ENCODE measurements around the gene RAD51B.

Gene RAD51B

GRCh38 chr14:68638141-68638999 is 818.8 kb downstream of the RAD51B start:
- no peak for DNase-seq (ENCODE audit: low spot score)

- no peak for DNase-seq (ENCODE audit: low spot score)
These were observed 819.6 kb downstream of the RAD51B start for GRCh38 chr14:68639000-68639757.

DNA sequence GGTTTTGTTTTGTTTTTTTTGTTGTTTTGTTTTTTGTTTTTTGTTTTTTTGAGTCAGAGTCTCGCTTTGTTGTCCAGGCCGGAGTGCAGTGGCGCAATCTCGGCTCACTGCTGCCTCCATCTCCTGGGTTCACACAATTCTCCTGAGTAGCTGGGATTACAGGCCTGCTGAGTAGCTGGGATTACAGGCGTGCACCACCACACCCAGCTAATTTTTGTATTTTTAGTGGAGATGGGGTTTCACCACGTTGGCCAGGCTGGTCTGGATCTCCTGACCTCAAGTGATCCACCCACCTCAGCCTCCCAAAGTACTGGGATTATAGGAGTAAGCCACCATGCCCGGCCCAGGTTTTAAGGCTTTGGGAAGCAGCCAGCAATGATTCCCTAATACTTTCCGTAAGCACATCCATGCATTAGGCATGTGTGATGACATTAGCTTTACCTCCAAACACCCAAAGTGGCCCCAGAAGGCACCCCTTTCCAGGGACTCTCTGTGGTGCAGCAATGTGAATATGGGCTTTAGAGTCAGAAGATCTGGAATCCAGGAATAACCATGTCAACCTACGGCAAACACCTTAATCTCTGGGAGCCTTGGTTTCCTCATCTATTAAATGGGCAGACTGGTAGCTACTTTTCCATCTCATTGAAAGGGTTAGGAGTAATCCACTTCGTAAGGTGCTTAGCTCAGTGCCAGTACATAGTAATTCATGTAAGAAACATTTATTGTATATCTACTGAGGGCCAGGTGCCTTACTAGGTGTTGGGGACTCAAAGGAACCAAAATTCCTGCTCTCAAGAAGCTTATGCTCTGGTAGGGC is 820.4 kb downstream of the RAD51B start:
- DNase-seq (ENCODE audit: low spot score) = no peak

DNA sequence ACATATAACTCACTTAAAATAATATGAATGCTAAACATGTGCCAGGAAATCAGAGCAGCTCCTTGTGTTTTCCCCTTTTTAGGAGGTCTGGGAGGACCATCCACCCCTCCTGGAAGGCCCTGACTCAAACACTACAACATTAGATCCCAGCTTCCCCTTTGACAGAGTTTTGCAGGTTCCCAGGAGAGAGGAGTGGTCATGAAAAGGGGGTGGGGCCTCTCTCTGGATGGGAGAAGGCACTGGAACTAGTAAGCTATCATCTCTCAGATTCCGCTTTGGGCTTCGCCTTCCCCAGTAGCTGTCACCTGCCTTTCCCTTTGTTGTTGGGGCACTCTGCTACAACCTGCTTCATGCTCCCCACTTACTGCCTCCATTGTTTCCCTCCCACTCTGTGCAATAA is 824.1 kb downstream of the RAD51B start:
- DNase-seq (ENCODE audit: low spot score) = no peak

- no peak for DNase-seq (ENCODE audit: low spot score)
These were observed 824.5 kb downstream of the RAD51B start for GRCh38 chr14:68644101-68644500.

GRCh38 chr14:68645371-68645770 is 825.8 kb downstream of the RAD51B start:
- no peak for DNase-seq (ENCODE audit: low spot score)

DNA sequence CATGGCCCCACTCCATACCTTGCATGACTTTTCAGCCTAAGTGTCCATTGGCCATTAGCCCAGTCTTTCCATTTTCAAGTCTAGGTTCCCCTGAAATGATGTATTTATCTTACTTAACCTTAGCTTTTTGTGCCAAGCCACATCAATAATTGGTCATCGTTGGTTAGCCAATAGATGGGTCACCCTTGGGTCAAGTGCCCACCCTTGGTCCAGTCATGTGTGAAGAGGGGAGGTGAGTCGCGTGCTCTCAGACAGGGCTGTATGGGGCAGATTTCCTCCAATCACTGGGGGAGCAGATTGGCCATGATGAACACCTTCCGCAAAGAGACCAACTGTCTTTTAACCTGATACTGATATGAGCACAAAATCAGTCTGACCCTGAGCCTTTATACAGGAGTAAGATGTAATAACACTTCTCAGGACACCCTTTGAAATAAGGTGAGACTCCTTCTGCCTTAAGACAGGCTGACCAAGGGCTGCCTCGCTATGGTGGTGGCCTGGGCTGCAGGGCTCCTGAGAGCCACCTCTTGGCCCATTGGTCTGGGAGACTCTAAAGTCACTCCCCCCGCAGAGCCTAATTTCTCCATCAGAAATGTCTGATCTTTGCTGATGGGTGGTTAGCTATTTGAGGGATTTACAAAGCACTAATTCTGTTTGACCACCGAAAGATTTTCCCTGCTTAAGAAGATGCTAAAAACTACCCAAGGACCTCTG is 830.1 kb downstream of the RAD51B start:
- peak; percentile 18 for DNase-seq (ENCODE audit: low spot score)

- no peak for DNase-seq (ENCODE audit: low spot score)
These were observed 830.9 kb downstream of the RAD51B start for GRCh38 chr14:68650404-68650994.

DNA sequence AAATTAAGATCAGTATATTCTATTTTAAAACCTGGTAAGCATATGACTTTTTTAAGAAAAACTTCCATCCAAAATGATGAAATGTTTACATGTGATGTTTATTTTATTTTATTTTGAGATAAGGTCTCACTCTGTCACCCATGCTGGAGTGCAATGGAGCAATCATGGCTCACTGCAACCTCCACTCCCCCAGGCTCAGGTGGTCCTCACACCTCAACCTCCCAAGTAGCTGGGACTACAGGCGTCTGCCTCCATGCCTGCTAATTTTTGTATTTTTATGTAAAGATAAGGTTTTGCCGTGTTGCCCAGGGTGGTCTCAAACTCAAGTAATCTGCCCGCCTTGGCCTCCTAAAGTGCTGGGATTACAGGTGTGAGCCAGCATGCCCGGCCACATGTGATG is 831.5 kb downstream of the RAD51B start:
- no peak for DNase-seq (ENCODE audit: low spot score)

DNA sequence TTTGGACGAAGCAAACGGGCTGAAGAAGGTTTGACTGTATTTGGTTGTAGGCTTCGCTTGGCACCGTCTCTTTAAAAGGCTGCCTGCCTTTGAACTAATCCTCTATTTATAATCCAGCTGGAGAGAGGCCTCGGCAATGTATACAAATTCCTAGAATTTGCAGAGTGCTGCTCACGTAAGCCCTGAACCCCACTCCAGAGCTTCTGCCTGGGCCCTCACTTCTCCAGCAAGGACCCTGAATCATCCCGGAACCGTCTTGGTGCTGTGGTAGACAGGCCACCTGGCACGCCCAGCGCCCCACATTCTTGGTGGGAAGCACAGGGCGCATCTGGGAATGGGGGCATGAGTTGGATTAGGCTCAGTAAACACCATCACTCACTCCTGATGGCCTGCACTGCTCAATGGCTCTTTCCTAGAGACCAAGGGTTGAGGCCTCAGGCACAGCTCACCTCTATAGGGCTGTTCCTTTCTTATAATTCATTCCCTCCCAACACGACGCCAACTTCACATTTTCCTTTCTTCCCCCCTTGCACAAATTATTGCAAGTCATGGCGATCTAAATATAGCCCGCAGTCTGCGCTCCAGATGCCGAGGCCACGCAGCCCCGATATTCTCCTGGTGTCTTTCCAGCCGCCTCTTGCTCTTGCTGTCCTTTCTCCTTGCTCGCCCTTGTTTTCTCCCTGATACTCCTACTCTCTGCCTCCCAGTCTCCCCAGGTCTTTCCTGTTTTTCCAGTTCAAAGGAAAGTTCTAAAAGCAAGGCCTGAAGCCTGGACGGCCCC is 832.3 kb downstream of the RAD51B start:
- DNase-seq (ENCODE audit: low spot score) = no peak

GRCh38 chr14:68652433-68652690 is 832.8 kb downstream of the RAD51B start:
- no peak for DNase-seq (ENCODE audit: low spot score)

- DNase-seq (ENCODE audit: low spot score) = no peak
These were observed 833.5 kb downstream of the RAD51B start for GRCh38 chr14:68653108-68653507.

DNA sequence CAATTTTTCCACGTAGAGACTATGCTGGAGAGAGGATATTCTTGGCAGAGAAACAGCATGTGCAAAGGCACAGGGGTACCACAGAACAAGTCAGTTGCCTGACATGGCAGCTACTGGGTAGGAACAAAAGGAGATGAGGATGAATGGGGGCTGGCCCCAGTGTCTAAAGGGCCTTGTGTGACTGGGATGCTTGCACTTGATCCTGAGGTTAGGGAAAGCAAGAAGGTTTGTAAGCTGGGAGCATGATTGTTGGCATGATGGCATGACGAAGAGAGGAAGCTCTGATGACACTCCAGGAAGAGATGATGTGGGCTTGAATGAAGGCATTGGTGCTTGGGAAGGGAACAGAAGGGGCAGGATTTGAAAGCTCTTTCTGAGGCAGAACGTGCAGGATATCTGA is 834.2 kb downstream of the RAD51B start:
- DNase-seq (ENCODE audit: low spot score) = no peak

DNA sequence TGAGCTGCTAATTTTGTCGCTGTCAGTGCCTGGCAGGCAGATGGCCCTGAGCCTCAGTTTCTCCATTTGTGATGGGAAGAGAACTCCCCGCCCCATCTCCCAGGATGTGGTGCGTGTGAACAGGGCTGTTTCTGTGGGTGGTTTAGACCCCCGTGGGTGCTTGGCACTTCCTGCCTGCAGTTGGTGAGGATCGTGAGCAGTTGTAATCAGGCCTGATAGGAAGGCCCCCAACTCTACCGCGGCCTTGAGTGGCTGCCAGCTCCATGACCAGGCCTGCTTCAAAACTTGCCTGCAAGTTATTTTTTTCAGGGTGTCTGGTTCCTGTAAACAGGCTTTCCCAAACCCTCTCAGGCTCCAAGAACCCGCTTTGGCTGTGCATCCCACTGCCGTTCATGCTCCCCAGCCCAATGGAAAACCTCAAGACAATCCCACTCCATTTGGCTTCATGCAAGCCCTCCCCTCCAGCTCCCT is 834.9 kb downstream of the RAD51B start:
- DNase-seq (ENCODE audit: low spot score) = no peak

- DNase-seq (ENCODE audit: low spot score) = no peak
These were observed 835.6 kb downstream of the RAD51B start for GRCh38 chr14:68655021-68655831.

DNA sequence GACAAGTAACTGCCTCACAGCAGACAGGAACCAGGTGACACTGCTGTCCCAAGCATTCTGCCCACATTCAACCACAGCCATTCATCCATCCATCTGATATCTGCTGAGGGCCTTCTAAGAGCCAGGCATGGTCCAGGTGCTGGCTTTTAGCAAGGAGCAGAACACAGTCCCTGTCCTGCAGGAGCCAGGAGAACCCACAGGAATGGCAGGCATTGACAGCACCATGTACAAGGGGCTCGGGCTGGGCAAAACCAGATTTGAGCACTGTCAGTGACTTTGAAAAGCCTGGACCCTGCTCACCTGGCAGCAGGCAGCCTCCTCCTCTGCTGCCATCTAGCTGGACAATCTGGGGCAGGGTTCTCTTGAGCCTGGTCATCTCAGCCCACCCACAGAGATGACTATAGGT is 836.3 kb downstream of the RAD51B start:
- no peak for DNase-seq (ENCODE audit: low spot score)

DNA sequence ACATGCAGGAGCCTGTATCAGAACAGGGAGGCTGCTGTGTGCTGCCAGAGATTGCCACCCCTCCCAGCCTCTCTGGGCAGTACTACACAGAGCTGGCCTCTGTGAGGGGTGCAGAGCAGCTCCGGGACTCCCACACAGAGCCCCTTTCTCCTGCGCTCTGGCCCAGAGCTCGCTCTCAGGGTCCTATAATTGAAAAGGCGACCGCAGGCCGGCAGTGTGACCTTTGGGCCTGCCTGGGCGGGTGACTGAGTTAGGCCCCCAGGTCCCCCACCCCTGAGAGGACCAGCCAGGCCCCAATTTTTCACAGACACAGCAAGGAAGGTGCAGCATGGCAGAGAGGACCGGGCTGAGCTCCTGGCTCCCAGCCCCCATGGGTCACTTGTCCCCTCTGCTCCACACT is 836.9 kb downstream of the RAD51B start:
- no peak for DNase-seq (ENCODE audit: low spot score)

DNA sequence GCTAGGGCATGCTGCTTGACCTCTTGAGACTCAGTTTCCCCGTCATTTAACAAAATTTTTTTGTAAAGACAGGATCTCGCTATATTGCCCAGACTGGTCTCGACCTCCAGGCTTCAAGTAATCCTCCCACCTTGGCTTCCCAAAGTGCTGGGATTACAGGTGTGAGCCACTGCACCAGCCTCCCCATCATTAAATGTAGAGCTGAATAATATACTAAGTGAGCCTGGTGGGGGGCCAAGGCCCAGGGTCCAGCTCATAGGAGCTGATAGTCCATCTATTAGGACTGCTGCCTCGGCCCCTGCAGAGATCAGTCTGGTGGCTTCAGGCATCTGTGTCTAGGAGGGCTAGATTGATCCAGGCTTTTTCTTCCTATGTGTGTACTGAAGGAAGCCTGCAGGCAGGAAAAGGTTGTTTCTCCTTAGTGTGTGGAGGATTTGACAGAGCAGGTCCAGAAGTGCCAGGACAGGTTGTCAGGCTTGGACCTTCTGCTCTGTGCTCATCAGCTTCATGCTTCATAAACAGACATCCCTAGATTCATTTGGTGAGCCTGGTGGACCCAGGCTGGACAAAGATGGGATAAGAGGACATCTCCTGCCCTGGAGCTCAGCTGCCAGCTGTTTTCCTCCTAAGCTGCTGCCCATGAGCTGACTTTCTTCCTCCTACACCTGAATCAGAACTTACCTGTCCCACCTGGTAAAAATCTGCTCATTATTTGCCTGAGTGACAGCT is 837.9 kb downstream of the RAD51B start:
- no peak for DNase-seq (ENCODE audit: low spot score)

DNA sequence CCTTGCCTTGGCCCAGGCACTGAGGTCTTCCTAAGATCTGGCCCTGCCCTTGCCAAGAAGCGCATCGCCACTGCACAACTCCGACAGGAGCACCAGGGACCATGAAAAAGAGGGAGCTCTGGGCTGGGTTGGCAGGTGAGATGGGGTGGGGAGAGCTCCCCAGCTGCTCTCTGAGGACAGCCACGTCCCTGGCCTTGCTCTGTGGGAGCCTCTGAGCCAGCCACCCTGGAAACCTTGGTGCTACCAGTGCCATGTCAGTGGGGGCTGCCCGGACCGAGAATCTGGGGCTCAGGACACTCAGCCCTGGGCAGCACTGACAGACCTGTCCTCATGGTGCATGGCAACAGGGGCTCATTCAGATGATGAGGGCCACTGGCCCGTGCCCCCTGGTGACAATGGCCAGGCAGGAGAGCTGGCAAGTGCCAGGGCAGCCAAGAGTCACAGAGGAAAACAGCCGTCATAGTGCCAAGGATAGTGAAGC is 838.5 kb downstream of the RAD51B start:
- no peak for DNase-seq (ENCODE audit: low spot score)

Data from RKO (cell line).